MM.1S (cell line): Measurements from ENCODE around the gene PALD1.

ENCODE experiments used
- DNase-seq: peaks from one replicate; pipeline ENCODE4 v3.0.0-alpha.2; 2015
- H2AFZ ChIP-seq: fragments of 300-600 bp; sonication (generic); 2 replicates; pipeline ENCODE4 v1.6.0; 2016; ENCODE audit warnings: antibody characterized with exemption, low read length
- H3F3A ChIP-seq: fragments of 300-600 bp; sonication (generic); 2 replicates; pipeline ENCODE4 v1.6.1; 2016; ENCODE audit warnings: mild to moderate bottlenecking, antibody characterized with exemption, low read length, moderate library complexity, mixed read lengths; ENCODE audit not compliant: insufficient read depth
- H3K27ac ChIP-seq: fragments of 300-600 bp; sonication (generic); 2 replicates; pipeline ENCODE4 v1.5.1; 2016; ENCODE audit warnings: mild to moderate bottlenecking, low read length
- H3K27me3 ChIP-seq: fragments of 300-600 bp; sonication (generic); replicated peaks from 2 replicates; pipeline ENCODE4 v1.6.0; 2016; ENCODE audit warnings: low read length; ENCODE audit not compliant: insufficient read depth
- H3K36me3 ChIP-seq: fragments of 300-600 bp; sonication (generic); replicated peaks from 2 replicates; pipeline ENCODE4 v1.6.1; 2016; ENCODE audit warnings: mild to moderate bottlenecking, low read length, mixed read lengths; ENCODE audit not compliant: insufficient read depth
- H3K4me1 ChIP-seq: fragments of 300-600 bp; sonication (generic); 2 replicates; pipeline ENCODE4 v1.6.1; 2016; ENCODE audit warnings: low read length, mixed read lengths
- H3K4me2 ChIP-seq: fragments of 300-600 bp; sonication (generic); 2 replicates; pipeline ENCODE4 v1.6.0; 2016; ENCODE audit warnings: low read depth, low read length
- H3K4me3 ChIP-seq: fragments of 300-600 bp; sonication (generic); 2 replicates; pipeline ENCODE4 v1.5.1; 2016; ENCODE audit warnings: low read length, mixed read lengths
- H3K79me2 ChIP-seq: fragments of 300-600 bp; sonication (generic); 2 replicates; pipeline ENCODE4 v1.6.1; 2016; ENCODE audit warnings: mixed run types, low read length, mixed read lengths
- H3K9ac ChIP-seq: fragments of 300-600 bp; sonication (generic); 2 replicates; pipeline ENCODE4 v1.6.1; 2016; ENCODE audit warnings: low read length, mixed read lengths
- H3K9me2 ChIP-seq: fragments of 300-600 bp; sonication (generic); replicated peaks from 2 replicates; pipeline ENCODE4 v1.6.1; 2016; ENCODE audit warnings: mild to moderate bottlenecking, low read length, mixed read lengths; ENCODE audit not compliant: insufficient read depth
- H3K9me3 ChIP-seq: fragments of 300-600 bp; sonication (generic); replicated peaks from 2 replicates; pipeline ENCODE4 v1.6.1; 2016; ENCODE audit warnings: mild to moderate bottlenecking, low read length, mixed read lengths; ENCODE audit not compliant: insufficient read depth
- H4K20me1 ChIP-seq: fragments of 300-600 bp; sonication (generic); 2 replicates; pipeline ENCODE4 v1.6.1; 2016; ENCODE audit warnings: mild to moderate bottlenecking, low read length, moderate library complexity, mixed read lengths; ENCODE audit not compliant: insufficient read depth
- CTCF ChIP-seq: fragments of 300-600 bp; sonication (generic); IDR thresholded peaks from 2 replicates; pipeline ENCODE4 v1.5.1; 2016; ENCODE audit warnings: antibody characterized with exemption, low read length, mixed read lengths
- EZH2 ChIP-seq: fragments of 300-600 bp; sonication (generic); optimal IDR thresholded peaks from 2 replicates; pipeline ENCODE3; 2017; ENCODE audit warnings: low read depth, mild to moderate bottlenecking, antibody characterized with exemption, low read length, mixed read lengths
- EZH2phosphoT487 ChIP-seq: fragments of 300-600 bp; sonication (generic); IDR thresholded peaks from 2 replicates; pipeline ENCODE4 v1.6.1; 2018; ENCODE audit warnings: antibody characterized with exemption, low read length

PALD1 gene

GRCh38 chr10:70582793-70583668 is 104.5 kb downstream of the PALD1 start:
- Histone ChIP-seq H3K9me2 (no peaks in the 10 kb centered on the region), H3K9ac (no peak overlapping the region), H3K27me3 (no peaks in the 10 kb centered on the region), H2AFZ (no peak overlapping the region), H3K79me2 (no peaks in the 10 kb centered on the region), H3K4me2 (no peak overlapping the region), H3F3A (peaks cover 24% of the 10 kb centered on the region), H4K20me1 (no peaks in the 10 kb centered on the region), H3K4me3 (no peak overlapping the region), H3K4me1 (peaks cover 21% of the 10 kb centered on the region), H3K9me3 (no peaks in the 10 kb centered on the region), H3K36me3 (no peaks in the 10 kb centered on the region), H3K27ac (no peak overlapping the region)
- TF ChIP-seq CTCF (no peak), EZH2phosphoT487 (no peak), EZH2 (no peak)
- DNase-seq: no peak

DNA sequence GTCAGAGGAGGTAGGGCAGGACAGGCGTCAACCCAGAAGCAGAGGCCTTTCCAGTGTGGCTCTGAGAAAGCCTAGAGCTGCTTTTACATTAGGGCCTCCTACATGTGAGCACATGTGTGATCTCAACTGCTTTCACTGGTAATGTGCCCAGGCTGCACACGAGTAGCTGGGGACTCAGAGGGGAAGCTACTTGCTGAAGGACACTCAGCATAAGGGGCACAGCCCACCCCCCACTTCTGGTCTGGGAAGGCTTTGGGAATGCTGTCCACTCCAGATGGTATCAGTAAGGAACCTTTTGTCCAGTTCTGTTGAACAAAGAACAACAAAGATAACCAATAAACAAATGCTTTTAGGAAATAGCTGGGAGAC is 105.1 kb downstream of the PALD1 start:
- Histone ChIP-seq H3F3A (peaks cover 19% of the 10 kb centered on the region), H3K27me3 (no peaks in the 10 kb centered on the region), H3K4me1 (peaks cover 19% of the 10 kb centered on the region), H3K79me2 (no peaks in the 10 kb centered on the region), H3K4me2 (no peak overlapping the region), H3K27ac (no peak overlapping the region), H2AFZ (no peak overlapping the region), H3K4me3 (no peak overlapping the region), H3K36me3 (no peaks in the 10 kb centered on the region), H3K9me3 (no peaks in the 10 kb centered on the region), H3K9ac (no peak overlapping the region), H3K9me2 (no peaks in the 10 kb centered on the region), H4K20me1 (no peaks in the 10 kb centered on the region)
- no peak for DNase-seq
- TF ChIP-seq CTCF (no peak), EZH2 (no peak), EZH2phosphoT487 (no peak)

DNA sequence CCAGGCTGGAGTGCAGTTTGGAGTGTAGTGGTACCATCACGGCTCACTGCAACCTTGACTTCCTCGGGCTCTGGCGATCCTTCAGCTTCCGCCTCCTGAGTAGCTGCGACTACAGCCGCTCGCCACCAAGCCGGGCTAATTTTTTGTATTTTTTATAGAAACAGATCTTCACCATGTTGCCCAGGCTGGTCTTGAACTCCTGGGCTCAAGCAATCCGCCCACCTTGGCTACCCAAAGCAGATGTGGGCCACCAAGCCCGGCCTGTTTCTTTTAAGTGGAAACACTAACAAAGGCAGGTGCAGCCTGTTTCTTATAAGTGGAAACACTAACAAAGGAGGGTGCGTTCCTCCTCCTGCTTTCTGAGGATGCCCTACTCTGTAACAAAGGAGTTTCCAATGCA is 105.8 kb downstream of the PALD1 start:
- H3K9me2 ChIP-seq: no peaks in the 10 kb centered on the region
- H3F3A ChIP-seq: peaks cover 12% of the 10 kb centered on the region
- H3K4me3 ChIP-seq: no peak overlapping the region
- H3K9me3 ChIP-seq: no peaks in the 10 kb centered on the region
- H3K27ac ChIP-seq: no peak overlapping the region
- no peaks in the 10 kb centered on the region for H3K36me3 ChIP-seq
- H3K79me2 ChIP-seq: no peaks in the 10 kb centered on the region
- H4K20me1 ChIP-seq: no peaks in the 10 kb centered on the region
- peaks cover 12% of the 10 kb centered on the region for H3K4me1 ChIP-seq
- no peak overlapping the region for H2AFZ ChIP-seq
- H3K4me2 ChIP-seq: no peak overlapping the region
- no peak overlapping the region for H3K9ac ChIP-seq
- H3K27me3 ChIP-seq: no peaks in the 10 kb centered on the region
- TF ChIP-seq CTCF: no peak
- no peak for TF ChIP-seq EZH2
- no peak for TF ChIP-seq EZH2phosphoT487
- DNase-seq: no peak
